Endothelial cell of umbilical vein (primary cell): ENCODE results near the gene MOXD1. TPM values are rescaled to one million over a fixed set of nuclear protein-coding genes. Genes with fewer than 3 reads are reported as not detected.

Experiments
- BruUV-seq: library from RNA; stranded (reverse); fragments of 400-500 nt; replicated peaks from 2 replicates; lab custom pipeline; 2021; lab: Mats Ljungman, UMichigan
- CTCF ChIA-PET: fragments of 300-600, 350-600 bp; sonication (Branson Sonifier 250); formaldehyde crosslinking; loops from one replicate; lab custom pipeline; 2021; ENCODE audit warnings: antibody characterized with exemption, inconsistent platforms; lab: Charles Lee
- POLR2A ChIA-PET: fragments of 300-600, 350-600 bp; sonication (Branson Sonifier 250); formaldehyde crosslinking; loops from one replicate; lab custom pipeline; 2021; ENCODE audit warnings: antibody characterized with exemption, inconsistent platforms; lab: Charles Lee
- DNase-seq: peaks from one replicate; pipeline ENCODE4 v3.0.0-alpha.2; 2011; ENCODE audit warnings: low read depth, low spot score
- FAIRE-seq: peaks from 2 replicates; lab custom pipeline; 2011; peaks lifted over from hg19 to GRCh38; lab: Jason Lieb, UNC
- H2AFZ ChIP-seq: 2 replicates; pipeline ENCODE4 v1.6.0; 2012; ENCODE audit warnings: low read depth, low read length, control low read depth, inconsistent platforms
- H3K27ac ChIP-seq: 2 replicates; pipeline ENCODE4 v1.5.1; 2011; ENCODE audit warnings: low read depth, mild to moderate bottlenecking, control low read depth, low read length, moderate library complexity; ENCODE audit not compliant: insufficient read depth
- H3K27me3 ChIP-seq, 2 experiments: 2 replicates each; pipeline versions ENCODE4 v1.6.0 to v1.6.1; 2011; ENCODE audit warnings: low read length in 2 of 2, mixed read lengths in 1 of 2; ENCODE audit not compliant: control insufficient read depth in 2 of 2, insufficient read depth in 2 of 2
- H3K36me3 ChIP-seq, 2 experiments: 2 replicates in 1 of 2; 3 replicates in 1 of 2; pipeline ENCODE4 v1.5.1; 2011; ENCODE audit warnings: low read length in 2 of 2, mild to moderate bottlenecking in 1 of 2, moderate library complexity in 1 of 2; ENCODE audit not compliant: control insufficient read depth in 2 of 2, insufficient read depth in 2 of 2; ENCODE audit errors: extremely low read depth in 1 of 2
- H3K4me1 ChIP-seq: 3 replicates; pipeline ENCODE4 v1.5.1; 2011; ENCODE audit warnings: mild to moderate bottlenecking, low read length; ENCODE audit not compliant: control insufficient read depth, insufficient read depth; ENCODE audit errors: extremely low read depth
- H3K4me2 ChIP-seq: 2 replicates; pipeline ENCODE4 v1.6.1; 2011; ENCODE audit warnings: low read length, control low read depth, mixed read lengths; ENCODE audit not compliant: insufficient read depth
- H3K4me3 ChIP-seq, 3 experiments: fragments of 200-600 bp in 1 of 3; sonication (generic), shearing (Covaris generic) in 1 of 3; replicated peaks in 1 of 3; 2 replicates each; pipeline ENCODE4 v1.5.1; 2011 to 2016; ENCODE audit warnings: control low read depth in 3 of 3, low read length in 3 of 3, mild to moderate bottlenecking in 2 of 3, inconsistent platforms in 1 of 3, low read depth in 1 of 3, moderate library complexity in 1 of 3; ENCODE audit not compliant: insufficient read depth in 1 of 3
- H3K79me2 ChIP-seq: 2 replicates; pipeline ENCODE4 v1.6.0; 2012; ENCODE audit warnings: low read length, inconsistent platforms; ENCODE audit not compliant: control insufficient read depth, insufficient read depth
- H3K9ac ChIP-seq: replicated peaks from 2 replicates; pipeline ENCODE3; 2011; ENCODE audit warnings: low read length, control low read depth; ENCODE audit not compliant: insufficient read depth; ENCODE audit errors: extremely low read depth
- H3K9me1 ChIP-seq: replicated peaks from 3 replicates; pipeline ENCODE4 v1.6.0; 2011; ENCODE audit warnings: mild to moderate bottlenecking, low read length; ENCODE audit not compliant: control insufficient read depth, insufficient read depth; ENCODE audit errors: extremely low read depth
- H3K9me3 ChIP-seq: replicated peaks from 2 replicates; pipeline ENCODE4 v1.5.1; 2012; ENCODE audit warnings: low read length, inconsistent platforms; ENCODE audit not compliant: control insufficient read depth, insufficient read depth
- H4K20me1 ChIP-seq: replicated peaks from 2 replicates; pipeline ENCODE3; 2011; ENCODE audit warnings: mild to moderate bottlenecking, low read length; ENCODE audit not compliant: control insufficient read depth, insufficient read depth; ENCODE audit errors: extremely low read depth
- EZH2 ChIP-seq: IDR thresholded peaks from 2 replicates; pipeline ENCODE4 v1.6.1; 2012; ENCODE audit warnings: borderline replicate concordance, low read depth, mild to moderate bottlenecking, moderate library complexity, low read length, inconsistent platforms; ENCODE audit not compliant: severe bottlenecking
- FOS ChIP-seq: IDR thresholded peaks from 2 replicates; pipeline ENCODE4 v1.6.1; 2011; ENCODE audit warnings: mild to moderate bottlenecking, low read length, moderate library complexity, borderline replicate concordance; ENCODE audit not compliant: insufficient read depth
- GATA2 ChIP-seq: IDR thresholded peaks from 2 replicates; pipeline ENCODE4 v1.7.0; 2011; ENCODE audit warnings: low read depth, mild to moderate bottlenecking, moderate library complexity, mixed read lengths, low read length; ENCODE audit not compliant: insufficient read length, insufficient read depth
- JUN ChIP-seq: IDR thresholded peaks from 2 replicates; pipeline ENCODE4 v1.6.1; 2011; ENCODE audit warnings: borderline replicate concordance, low read depth; ENCODE audit not compliant: insufficient read length, insufficient read depth
- MYC ChIP-seq: IDR thresholded peaks from one replicate; pipeline ENCODE4 v1.6.1; 2011; ENCODE audit warnings: mild to moderate bottlenecking, low read depth, low read length
- POLR2A ChIP-seq: IDR thresholded peaks from 2 replicates; pipeline ENCODE4 v1.6.1; 2012; ENCODE audit warnings: low read depth, mild to moderate bottlenecking, control low read depth, low read length
- POLR2AphosphoS5 ChIP-seq: IDR thresholded peaks from 2 replicates; pipeline ENCODE4 v1.6.1; 2012; ENCODE audit warnings: low read depth, mild to moderate bottlenecking, control low read depth, low read length, moderate library complexity; ENCODE audit not compliant: insufficient read depth
- dilution Hi-C: fragments of 300-500 bp; cut with MboI; formaldehyde crosslinking; loops from one replicate; pipeline ENCODE4 v1.15.0; 2019; ENCODE audit warnings: low sequenced_read_pairs; ENCODE audit not compliant: extremely low pct_ligation_motif_present
- intact Hi-C: fragments of 100-400 bp; cut with micrococcal nuclease; formaldehyde crosslinking; loops from one replicate; pipeline ENCODE4 v1.10.0; 2022
- polyA plus RNA-seq, 4 experiments: library from polyadenylated mRNA; depleted of rRNA in 3 of 4; stranded (reverse) in 3 of 4; unstranded in 1 of 4; fragments of >200 nt; gene quantifications; 2 replicates each; pipeline versions ENCODE4 v1.2.1 to v1.2.3, GENCODE V29; 2011 to 2012; ENCODE audit warnings: missing spikeins in 1 of 4
- total RNA-seq: library from RNA; stranded (reverse); gene quantifications from 2 replicates; pipeline ENCODE4 v1.2.3, GENCODE V29; 2021
- TF ChIP-seq, protein P1 (sequence below): IDR thresholded peaks from 2 replicates; pipeline ENCODE4 v1.6.1; 2011; ENCODE audit not compliant: insufficient read depth, insufficient read length
- TF ChIP-seq, protein P2 (sequence below), 2 donors: IDR thresholded peaks; 1 replicate in 1 of 2; 2 replicates in 1 of 2; pipeline ENCODE4 v1.5.1; 2011; ENCODE audit warnings: low read length in 2 of 2, mild to moderate bottlenecking in 2 of 2, moderate library complexity in 2 of 2, control low read depth in 1 of 2, inconsistent platforms in 1 of 2, low read depth in 1 of 2; ENCODE audit not compliant: insufficient read depth in 1 of 2; ENCODE audit errors: extremely low read depth in 1 of 2

MOXD1 gene
- total and polyA plus RNA-seq, 2 donors (not counting 3 experiments of a cell fraction or from before 2014, with no cell fraction given): 0.01 TPM; not detected in 1

- no peak overlapping the region for H2AFZ ChIP-seq
- FAIRE-seq: no peak
- no peaks in the 10 kb centered on the region for H3K9me1 ChIP-seq
- dilution Hi-C loops: no loop called here
- H3K4me2 ChIP-seq: no peak overlapping the region
- H3K27me3 ChIP-seq: peaks cover 0 to 2% of the 10 kb centered on the region in 2 experiments
- intact Hi-C loops: no loop called here
- no peaks in the 10 kb centered on the region for H3K9me3 ChIP-seq
- H4K20me1 ChIP-seq: no peaks in the 10 kb centered on the region
- H3K36me3 ChIP-seq: no peaks in the 10 kb centered on the region
- no peak for TF ChIP-seq JUN
- TF ChIP-seq, protein P1, sequence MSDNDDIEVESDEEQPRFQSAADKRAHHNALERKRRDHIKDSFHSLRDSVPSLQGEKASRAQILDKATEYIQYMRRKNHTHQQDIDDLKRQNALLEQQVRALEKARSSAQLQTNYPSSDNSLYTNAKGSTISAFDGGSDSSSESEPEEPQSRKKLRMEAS: no peak
- TF ChIP-seq, protein P2, sequence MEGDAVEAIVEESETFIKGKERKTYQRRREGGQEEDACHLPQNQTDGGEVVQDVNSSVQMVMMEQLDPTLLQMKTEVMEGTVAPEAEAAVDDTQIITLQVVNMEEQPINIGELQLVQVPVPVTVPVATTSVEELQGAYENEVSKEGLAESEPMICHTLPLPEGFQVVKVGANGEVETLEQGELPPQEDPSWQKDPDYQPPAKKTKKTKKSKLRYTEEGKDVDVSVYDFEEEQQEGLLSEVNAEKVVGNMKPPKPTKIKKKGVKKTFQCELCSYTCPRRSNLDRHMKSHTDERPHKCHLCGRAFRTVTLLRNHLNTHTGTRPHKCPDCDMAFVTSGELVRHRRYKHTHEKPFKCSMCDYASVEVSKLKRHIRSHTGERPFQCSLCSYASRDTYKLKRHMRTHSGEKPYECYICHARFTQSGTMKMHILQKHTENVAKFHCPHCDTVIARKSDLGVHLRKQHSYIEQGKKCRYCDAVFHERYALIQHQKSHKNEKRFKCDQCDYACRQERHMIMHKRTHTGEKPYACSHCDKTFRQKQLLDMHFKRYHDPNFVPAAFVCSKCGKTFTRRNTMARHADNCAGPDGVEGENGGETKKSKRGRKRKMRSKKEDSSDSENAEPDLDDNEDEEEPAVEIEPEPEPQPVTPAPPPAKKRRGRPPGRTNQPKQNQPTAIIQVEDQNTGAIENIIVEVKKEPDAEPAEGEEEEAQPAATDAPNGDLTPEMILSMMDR (IDR thresholded peaks at IDR 0.05; ENCODE audit: extremely low read depth in 1 of 2, insufficient read depth in 1 of 2, low read depth in 1 of 2, low read length in 2 of 2): no peak
- TF ChIP-seq GATA2: no peak
- TF ChIP-seq POLR2A: no peak
- no peak for TF ChIP-seq POLR2AphosphoS5
- TF ChIP-seq FOS: no peak
- no peak for TF ChIP-seq MYC
- TF ChIP-seq EZH2: no peak
- H3K79me2 ChIP-seq: no peaks in the 10 kb centered on the region
- BruUV-seq: no TSS peak
- DNase-seq: no peak
- no peaks in the 10 kb centered on the region for H3K4me1 ChIP-seq
- no peak overlapping the region for H3K9ac ChIP-seq
- ChIA-PET CTCF (interaction anchor here (1.9 to 2.7 kb wide), 3 partner anchors 10 to 321 kb away, joined by 5 to 13 read pairs (median 7); no protein-coding TSS in a partner anchor), POLR2A (interaction anchor here (1.0 kb wide), 1 partner anchor 291 kb away, joined by 3 read pairs; no protein-coding TSS in a partner anchor)
- H3K27ac ChIP-seq: no peak overlapping the region
- no peak overlapping the region for H3K4me3 ChIP-seq
Observed at GRCh38 chr6:132246120-132246617, 155.1 kb downstream of the MOXD1 start.

Other genes with a start within 250 kb of the MOXD1 start
- 42.5 and 45.5 TPM in 2 replicates for gene STX7, start 111.6 kb upstream of the MOXD1 start, total RNA-seq
- gene STX7, start 111.6 kb upstream of the MOXD1 start, polyA plus RNA-seq: 9.2 and 13.4 TPM in 2 replicates
- gene TAAR9, start 136.8 kb upstream of the MOXD1 start, total RNA-seq: not detected in 2 replicates
- not detected in 2 replicates for gene TAAR9, start 136.8 kb upstream of the MOXD1 start, polyA plus RNA-seq
- not detected in 2 replicates for gene TAAR8, start 151.2 kb upstream of the MOXD1 start, total RNA-seq
- gene TAAR8, start 151.2 kb upstream of the MOXD1 start, polyA plus RNA-seq: not detected in 2 replicates
- gene TAAR6, start 168.8 kb upstream of the MOXD1 start, total RNA-seq: not detected in 2 replicates
- not detected in 2 replicates for gene TAAR6, start 168.8 kb upstream of the MOXD1 start, polyA plus RNA-seq
- gene TAAR5, start 188.3 kb upstream of the MOXD1 start, total RNA-seq: not detected in 2 replicates
- gene TAAR5, start 188.3 kb upstream of the MOXD1 start, polyA plus RNA-seq: not detected in 2 replicates
- gene TAAR2, start 222.8 kb upstream of the MOXD1 start, total RNA-seq: not detected in 2 replicates
- gene TAAR2, start 222.8 kb upstream of the MOXD1 start, polyA plus RNA-seq: not detected in 2 replicates